HFFc6 (cell line): ENCODE results near the gene ZNF384. TPM values are rescaled to one million over a fixed set of nuclear protein-coding genes. Genes with fewer than 3 reads are reported as not detected.

ENCODE experiments used
- DNase-seq: peaks from one replicate; pipeline ENCODE4 v3.0.0-alpha.2; 2018
- H3K27ac Mint-ChIP-seq: 2 replicates; pipeline ENCODE4 v1.8.0; 2020; ENCODE audit warnings: mild to moderate bottlenecking, mixed read lengths
- H3K27me3 Mint-ChIP-seq: 2 replicates; pipeline ENCODE4 v1.8.0; 2021; ENCODE audit warnings: mild to moderate bottlenecking, moderate library complexity, mixed read lengths; ENCODE audit not compliant: insufficient read depth
- H3K36me3 Mint-ChIP-seq: 2 replicates; pipeline ENCODE4 v1.8.0; 2021; ENCODE audit warnings: low read depth, mixed read lengths
- H3K4me1 Mint-ChIP-seq: 2 replicates; pipeline ENCODE4 v1.8.0; 2020; ENCODE audit warnings: low read depth, mixed read lengths
- H3K4me3 Mint-ChIP-seq: 2 replicates; pipeline ENCODE4 v1.8.0; 2020; ENCODE audit warnings: mild to moderate bottlenecking, moderate library complexity, mixed read lengths
- H3K9me3 Mint-ChIP-seq: 2 replicates; pipeline ENCODE4 v1.8.0; 2020; ENCODE audit warnings: mild to moderate bottlenecking, mixed read lengths
- CTCF ChIP-seq: fragments of 200-600 bp; sonication (generic); IDR thresholded peaks from 2 replicates; pipeline ENCODE4 v1.5.0; 2021; ENCODE audit warnings: antibody characterized with exemption, mild to moderate bottlenecking
- total RNA-seq, 6 experiments: library from RNA; stranded (reverse); fragmentation: NEBNext Ultra II Directional; extraction: Animal tissue kit (Norgen Biotek cat#: 25700); gene quantifications; 2 replicates in 1 of 6; 3 replicates in 5 of 6; pipeline ENCODE4 v1.2.3, GENCODE V29; 2021

ZNF384 gene
- total RNA-seq, 6 experiments from 2014 or later: 32.8 to 43.9 (median 41.1) TPM

DNA sequence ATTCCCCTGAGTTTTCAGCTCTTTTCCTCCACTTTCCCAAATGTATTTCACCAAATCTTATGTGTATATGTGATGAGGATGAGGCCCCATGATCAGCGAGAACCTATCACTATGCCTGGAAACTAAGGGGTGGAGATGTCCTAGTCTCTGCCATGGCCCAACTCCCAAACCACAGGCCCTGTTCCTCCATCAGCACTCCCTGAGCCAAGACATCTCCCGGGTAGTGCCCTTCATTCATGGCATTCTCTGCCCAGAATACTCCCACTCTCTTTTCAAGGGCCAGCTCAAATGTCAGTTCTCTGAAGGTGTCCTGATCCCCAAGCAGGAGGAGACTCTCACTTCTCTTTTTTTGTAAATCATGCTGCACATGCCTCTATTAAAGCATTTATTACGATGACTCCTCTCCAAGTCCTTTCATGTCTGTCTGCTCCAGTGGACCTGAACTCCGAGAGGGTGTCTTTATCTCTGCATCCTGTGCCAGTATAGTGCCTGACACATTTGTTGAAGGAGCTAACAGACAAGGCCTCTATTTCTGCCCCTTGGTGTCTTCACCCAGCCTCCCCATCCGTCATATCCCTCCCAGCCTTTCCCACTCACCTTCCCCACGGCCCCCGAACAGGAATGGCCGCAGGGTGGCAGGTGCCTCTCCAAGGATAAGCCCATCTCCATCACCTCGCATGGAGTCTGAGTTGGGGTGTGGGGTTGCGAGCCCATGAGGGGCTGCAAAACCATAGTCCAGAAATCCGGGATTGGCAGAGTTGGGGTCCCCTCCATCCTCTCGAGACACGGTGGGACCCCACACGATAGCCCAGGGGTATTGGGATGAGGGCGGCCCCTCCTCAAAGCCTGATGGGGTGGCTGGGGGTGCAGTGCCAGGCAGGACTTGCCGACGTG, 7.8 kb upstream of the ZNF384 start:
- Mint-ChIP-seq H3K4me1 (peaks cover 36% of the 10 kb centered on the region), H3K4me3 (no peak overlapping the region), H3K36me3 (no peaks in the 10 kb centered on the region), H3K27me3 (peaks cover 22% of the 10 kb centered on the region), H3K9me3 (no peaks in the 10 kb centered on the region), H3K27ac (no peak overlapping the region)
- no peak for DNase-seq
- no peak for TF ChIP-seq CTCF

- Mint-ChIP-seq H3K9me3 (no peaks in the 10 kb centered on the region), H3K4me3 (no peak overlapping the region), H3K27me3 (peaks cover 14% of the 10 kb centered on the region), H3K27ac (no peak overlapping the region), H3K4me1 (peaks cover 42% of the 10 kb centered on the region), H3K36me3 (no peaks in the 10 kb centered on the region)
- DNase-seq: no peak
- TF ChIP-seq CTCF: no peak
These were observed 6.3 kb upstream of the ZNF384 start for GRCh38 chr12:6695313-6696045.

- no peak overlapping the region for H3K27ac Mint-ChIP-seq
- peaks cover 12% of the 10 kb centered on the region for H3K27me3 Mint-ChIP-seq
- no peak for DNase-seq
- H3K9me3 Mint-ChIP-seq: no peaks in the 10 kb centered on the region
- peaks cover 40% of the 10 kb centered on the region for H3K4me1 Mint-ChIP-seq
- TF ChIP-seq CTCF: no peak
- H3K36me3 Mint-ChIP-seq: no peaks in the 10 kb centered on the region
- no peak overlapping the region for H3K4me3 Mint-ChIP-seq
These were observed 5.5 kb upstream of the ZNF384 start for GRCh38 chr12:6694701-6695100.

DNA sequence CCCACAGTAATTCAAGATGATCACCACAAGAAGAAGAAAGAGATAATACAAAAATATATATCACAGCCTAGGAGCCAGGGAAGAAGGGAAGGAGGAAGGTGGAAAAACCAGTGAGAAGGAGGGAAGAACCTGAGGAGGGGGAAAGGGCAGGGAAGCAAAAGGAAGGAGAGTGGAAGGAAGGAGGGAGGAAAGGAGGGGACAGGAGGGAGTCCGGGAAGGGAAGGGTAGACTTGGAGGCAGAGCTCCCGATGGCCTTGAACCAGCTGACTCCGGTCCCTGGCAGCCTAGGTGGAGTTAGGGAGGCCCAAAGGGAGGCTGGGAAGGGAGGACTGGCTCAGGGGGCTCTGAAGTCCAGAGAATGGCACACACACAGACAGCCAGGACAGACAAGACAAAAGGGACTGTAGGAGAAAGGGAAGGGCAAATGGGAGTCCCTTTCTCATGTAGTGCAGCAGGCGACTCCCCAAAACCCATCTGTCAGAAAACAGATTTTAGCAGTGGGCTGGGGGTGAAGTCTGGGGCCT, 4.7 kb upstream of the ZNF384 start:
- no peaks in the 10 kb centered on the region for H3K36me3 Mint-ChIP-seq
- H3K27ac Mint-ChIP-seq: no peak overlapping the region

More for the DNA sequence above, 4.7 kb upstream of the ZNF384 start:
- Mint-ChIP-seq H3K27me3 (peaks cover 7% of the 10 kb centered on the region), H3K9me3 (no peaks in the 10 kb centered on the region), H3K4me1 (peaks cover 32% of the 10 kb centered on the region), H3K4me3 (no peak overlapping the region)
- DNase-seq: no peak
- no peak for TF ChIP-seq CTCF
